ENCODE results near the gene C6orf52. TPM values are rescaled to one million over a fixed set of nuclear protein-coding genes. Genes with fewer than 3 reads are reported as not detected.

Gene C6orf52
- total RNA-seq, 1 donor from 2014 or later, result 0.45 TPM

DNA sequence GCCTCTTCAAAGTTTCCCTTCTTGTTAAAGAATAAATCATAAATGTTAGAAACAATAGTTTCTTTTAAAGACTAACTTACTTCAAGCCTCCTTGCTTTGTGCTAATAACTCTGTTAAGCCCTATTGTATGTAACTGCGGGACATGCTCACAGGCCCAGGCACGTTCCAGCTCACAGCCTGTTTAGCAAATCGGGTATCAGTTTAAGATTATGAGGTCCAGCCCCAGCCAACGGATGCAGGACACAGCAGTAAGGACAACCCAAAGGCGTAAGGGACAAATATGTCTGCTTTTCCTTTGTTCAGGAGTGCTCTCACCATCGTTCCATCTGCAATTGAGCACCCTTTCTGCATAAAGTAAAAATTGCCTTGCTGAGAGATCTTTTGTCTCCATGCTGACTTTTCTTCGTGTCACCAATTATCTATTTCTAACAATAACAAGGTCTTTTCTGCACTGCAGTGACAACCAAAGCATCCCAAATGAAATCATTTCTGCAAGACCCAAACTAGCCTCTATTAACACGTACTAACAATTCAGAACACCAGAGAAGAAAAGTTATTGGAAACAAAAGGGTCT, 1.4 kb downstream of the C6orf52 start:
- peak; percentile 76 for DNase-seq (ENCODE audit: low spot score)
- H3K36me3 Mint-ChIP-seq, result no peaks in the 10 kb centered on the region
- no peaks in the 10 kb centered on the region for H3K36me3 ChIP-seq
- H3K27ac ChIP-seq, result peak overlapping the region; percentile 99
- H3K9ac ChIP-seq, result peak overlapping the region; percentile 93
- peaks cover 35% of the 10 kb centered on the region for H3K4me1 Mint-ChIP-seq
- peaks cover 2% of the 10 kb centered on the region for H3K27me3 Mint-ChIP-seq (ENCODE audit: insufficient read depth, low read depth)
- no peak overlapping the region for H2AFZ ChIP-seq (replicated peaks)
- peaks cover 55% of the 10 kb centered on the region for H3K79me2 ChIP-seq (ENCODE audit: low read depth)
- peak overlapping the region; percentile 99 for H3K4me3 Mint-ChIP-seq
- no peaks in the 10 kb centered on the region for H3K9me3 Mint-ChIP-seq
- H3K4me1 ChIP-seq, result peaks cover 37% of the 10 kb centered on the region
- H3K27me3 ChIP-seq, result no peaks in the 10 kb centered on the region
- H3K4me3 ChIP-seq, result peak overlapping the region; percentile 92
- H4K20me1 ChIP-seq (ENCODE audit: low read depth), result no peaks in the 10 kb centered on the region
- no peak for TF ChIP-seq EZH2phosphoT487 (IDR thresholded peaks at IDR 0.05)
- TF ChIP-seq EZH2 (IDR thresholded peaks at IDR 0.05), result no peak
- TF ChIP-seq, protein P1, sequence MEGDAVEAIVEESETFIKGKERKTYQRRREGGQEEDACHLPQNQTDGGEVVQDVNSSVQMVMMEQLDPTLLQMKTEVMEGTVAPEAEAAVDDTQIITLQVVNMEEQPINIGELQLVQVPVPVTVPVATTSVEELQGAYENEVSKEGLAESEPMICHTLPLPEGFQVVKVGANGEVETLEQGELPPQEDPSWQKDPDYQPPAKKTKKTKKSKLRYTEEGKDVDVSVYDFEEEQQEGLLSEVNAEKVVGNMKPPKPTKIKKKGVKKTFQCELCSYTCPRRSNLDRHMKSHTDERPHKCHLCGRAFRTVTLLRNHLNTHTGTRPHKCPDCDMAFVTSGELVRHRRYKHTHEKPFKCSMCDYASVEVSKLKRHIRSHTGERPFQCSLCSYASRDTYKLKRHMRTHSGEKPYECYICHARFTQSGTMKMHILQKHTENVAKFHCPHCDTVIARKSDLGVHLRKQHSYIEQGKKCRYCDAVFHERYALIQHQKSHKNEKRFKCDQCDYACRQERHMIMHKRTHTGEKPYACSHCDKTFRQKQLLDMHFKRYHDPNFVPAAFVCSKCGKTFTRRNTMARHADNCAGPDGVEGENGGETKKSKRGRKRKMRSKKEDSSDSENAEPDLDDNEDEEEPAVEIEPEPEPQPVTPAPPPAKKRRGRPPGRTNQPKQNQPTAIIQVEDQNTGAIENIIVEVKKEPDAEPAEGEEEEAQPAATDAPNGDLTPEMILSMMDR (IDR thresholded peaks at IDR 0.05), result no peak
- peak overlapping the region; percentile 5 for H3K27ac Mint-ChIP-seq
- peaks cover 52% of the 10 kb centered on the region for H3F3A ChIP-seq (ENCODE audit: low read depth)
- peak overlapping the region; percentile 87 for H3K4me2 ChIP-seq
- H3K9me3 ChIP-seq (ENCODE audit: low read depth), result no peaks in the 10 kb centered on the region

DNA sequence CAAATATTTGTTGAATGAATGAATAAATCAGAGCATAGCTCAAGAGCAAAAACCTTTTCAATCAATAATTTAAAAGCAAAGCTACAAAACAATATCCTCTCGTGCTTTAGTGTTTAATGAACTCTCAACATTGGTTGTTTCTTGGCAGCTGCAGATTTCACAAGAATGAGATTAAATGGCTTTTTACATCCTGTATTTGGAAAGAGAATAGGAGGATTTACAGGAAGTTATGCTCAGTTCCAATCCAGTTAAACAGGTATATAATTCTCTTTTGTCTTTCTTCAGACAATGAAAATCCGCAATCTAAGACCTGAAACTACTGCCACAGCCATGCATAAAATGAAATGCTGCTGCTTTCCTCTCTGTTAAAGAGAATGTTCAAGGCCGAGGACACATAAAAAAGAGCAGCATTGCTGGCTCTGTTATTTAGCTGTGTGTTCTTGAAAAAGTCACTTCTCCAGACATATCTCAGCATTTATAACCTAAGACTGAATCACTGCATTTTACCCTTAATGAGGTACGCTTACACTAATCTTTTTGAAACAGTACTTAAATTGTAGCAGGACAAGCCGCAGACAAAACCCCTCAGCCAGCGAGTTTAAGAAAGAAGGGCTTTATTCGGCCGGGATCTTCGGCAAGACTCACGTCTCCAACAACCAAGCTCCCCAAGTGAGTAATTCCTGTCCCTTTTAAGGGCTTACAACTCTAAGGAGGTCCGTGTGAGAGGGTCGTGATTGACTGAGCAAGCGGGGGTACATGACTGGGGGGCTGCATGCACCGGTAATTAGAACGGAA, 3.6 kb downstream of the C6orf52 start:
- H3K4me1 ChIP-seq, result peaks cover 34% of the 10 kb centered on the region
- Mint-ChIP-seq H3K9me3 (no peaks in the 10 kb centered on the region), H3K4me3 (no peak overlapping the region), H3K27ac (no peak overlapping the region), H3K36me3 (no peaks in the 10 kb centered on the region), H3K27me3 (ENCODE audit: insufficient read depth, low read depth) (peaks cover 2% of the 10 kb centered on the region), H3K4me1 (peaks cover 27% of the 10 kb centered on the region)
- no peak overlapping the region for H2AFZ ChIP-seq (replicated peaks)
- TF ChIP-seq EZH2 (IDR thresholded peaks at IDR 0.05) (no peak), EZH2phosphoT487 (IDR thresholded peaks at IDR 0.05) (no peak)
- TF ChIP-seq, protein P1 (IDR thresholded peaks at IDR 0.05), result no peak
- H4K20me1 ChIP-seq (ENCODE audit: low read depth), result no peaks in the 10 kb centered on the region
- no peaks in the 10 kb centered on the region for H3K9me3 ChIP-seq (ENCODE audit: low read depth)
- no peaks in the 10 kb centered on the region for H3K27me3 ChIP-seq
- DNase-seq (ENCODE audit: low spot score), result peak; percentile 60
- H3K36me3 ChIP-seq, result no peaks in the 10 kb centered on the region
- peak overlapping the region; percentile 99 for H3K27ac ChIP-seq
- peaks cover 52% of the 10 kb centered on the region for H3F3A ChIP-seq (ENCODE audit: low read depth)
- H3K79me2 ChIP-seq (ENCODE audit: low read depth), result peaks cover 33% of the 10 kb centered on the region
- peak overlapping the region; percentile 16 for H3K4me3 ChIP-seq
- H3K9ac ChIP-seq, result no peak overlapping the region
- peak overlapping the region; percentile 87 for H3K4me2 ChIP-seq

DNA sequence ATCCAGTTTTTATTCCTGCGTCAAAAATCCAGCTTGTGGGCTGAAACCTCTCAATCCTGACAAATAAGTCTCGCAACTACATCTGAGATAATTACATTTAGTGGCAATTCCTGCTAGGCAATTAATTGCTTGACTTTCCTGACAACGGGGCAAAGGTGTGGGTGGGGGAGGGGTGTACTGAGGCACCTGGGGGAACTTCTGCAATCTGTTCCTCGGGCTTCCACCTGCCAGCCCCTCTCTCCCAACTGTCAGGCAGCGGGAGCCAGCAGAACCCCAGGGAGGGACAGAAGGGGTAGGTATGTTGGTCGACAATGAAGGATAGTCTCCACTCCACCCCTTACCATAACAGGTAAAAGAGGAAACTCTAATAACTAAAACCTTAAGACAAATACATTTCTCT, 6.8 kb downstream of the C6orf52 start:
- Histone ChIP-seq H3K4me1 (peaks cover 28% of the 10 kb centered on the region), H3K9me3 (ENCODE audit: low read depth) (no peaks in the 10 kb centered on the region), H3K79me2 (ENCODE audit: low read depth) (peaks cover 8% of the 10 kb centered on the region), H3K27me3 (no peaks in the 10 kb centered on the region), H3K27ac (no peak overlapping the region), H3K36me3 (no peaks in the 10 kb centered on the region), H4K20me1 (ENCODE audit: low read depth) (no peaks in the 10 kb centered on the region), H3F3A (ENCODE audit: low read depth) (peaks cover 30% of the 10 kb centered on the region), H3K4me3 (no peak overlapping the region), H3K4me2 (no peak overlapping the region), H2AFZ (replicated peaks) (no peak overlapping the region), H3K9ac (no peak overlapping the region)
- no peak for DNase-seq (ENCODE audit: low spot score)
- peaks cover 9% of the 10 kb centered on the region for H3K4me1 Mint-ChIP-seq
- H3K27me3 Mint-ChIP-seq (ENCODE audit: insufficient read depth, low read depth), result no peaks in the 10 kb centered on the region
- no peaks in the 10 kb centered on the region for H3K9me3 Mint-ChIP-seq
- no peak overlapping the region for H3K4me3 Mint-ChIP-seq
- no peaks in the 10 kb centered on the region for H3K36me3 Mint-ChIP-seq
- H3K27ac Mint-ChIP-seq, result no peak overlapping the region
- TF ChIP-seq, protein P1 (IDR thresholded peaks at IDR 0.05), result no peak
- no peak for TF ChIP-seq EZH2phosphoT487 (IDR thresholded peaks at IDR 0.05)
- no peak for TF ChIP-seq EZH2 (IDR thresholded peaks at IDR 0.05)

All from neural progenitor cell (in vitro differentiated cells).